Hepatocyte (in vitro differentiated cells): ENCODE measurements around the gene DUOX2.

Source experiments
- EZH2 ChIP-seq: fragments of 200-600 bp; sonication (generic); IDR thresholded peaks from 2 replicates; pipeline ENCODE4 v1.6.1; 2016; ENCODE audit warnings: antibody characterized with exemption, mild to moderate bottlenecking, borderline replicate concordance
- EZH2phosphoT487 ChIP-seq: fragments of 200-600 bp; sonication (generic); IDR thresholded peaks from one replicate; pipeline ENCODE4 v1.6.1; 2018; ENCODE audit warnings: antibody characterized with exemption, mild to moderate bottlenecking, low read depth, moderate library complexity; ENCODE audit not compliant: unreplicated experiment, severe bottlenecking
- TF ChIP-seq, protein P1 (sequence below): fragments of 200-600 bp; sonication (generic); IDR thresholded peaks from 2 replicates; pipeline ENCODE4 v1.5.1; 2016; ENCODE audit warnings: antibody characterized with exemption, mild to moderate bottlenecking; ENCODE audit not compliant: poor library complexity

DNA sequence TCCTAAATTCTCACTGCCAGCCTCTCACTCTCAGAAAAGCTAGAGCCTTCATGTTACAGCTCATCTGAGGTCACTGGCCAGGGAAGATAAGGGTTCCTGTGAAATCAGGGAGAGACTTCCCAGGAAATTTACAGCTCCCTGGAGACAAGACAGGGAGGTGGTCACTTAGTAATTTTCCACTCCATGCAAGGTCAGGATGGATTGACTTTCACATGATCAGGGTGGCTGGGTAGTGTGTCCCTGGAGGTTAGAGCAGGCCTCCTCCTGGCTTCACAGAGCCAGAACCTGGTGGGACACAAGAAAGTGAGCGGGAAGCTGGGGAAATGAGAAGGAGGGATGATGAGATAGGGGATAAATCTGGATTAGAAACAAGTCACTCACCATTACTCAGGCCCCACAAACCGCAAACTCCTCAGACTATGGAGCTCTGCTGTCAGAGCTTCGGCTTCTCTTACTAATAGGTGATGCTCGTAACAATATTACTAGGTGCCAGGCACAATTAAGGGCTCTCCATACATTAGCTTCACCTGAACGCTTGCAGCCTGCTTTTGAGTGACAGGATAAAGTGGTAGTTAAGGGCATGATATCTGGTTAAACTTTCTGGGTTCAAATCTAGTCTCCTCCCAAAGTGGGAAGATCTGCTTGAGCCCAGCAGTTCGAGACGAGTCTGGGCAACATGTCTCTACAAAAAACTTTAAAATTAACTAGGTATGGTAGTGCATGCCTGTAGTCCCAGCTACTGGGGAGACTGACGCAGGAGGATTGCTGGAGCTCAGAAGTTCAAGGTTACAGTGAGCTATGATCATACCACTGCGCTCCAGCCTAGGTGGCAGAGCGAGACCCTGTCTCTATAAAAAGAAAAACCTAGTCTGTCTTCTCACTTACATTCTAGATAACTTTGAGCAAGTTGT is 24.9 kb downstream of the DUOX2 start:
- TF ChIP-seq, protein P1, sequence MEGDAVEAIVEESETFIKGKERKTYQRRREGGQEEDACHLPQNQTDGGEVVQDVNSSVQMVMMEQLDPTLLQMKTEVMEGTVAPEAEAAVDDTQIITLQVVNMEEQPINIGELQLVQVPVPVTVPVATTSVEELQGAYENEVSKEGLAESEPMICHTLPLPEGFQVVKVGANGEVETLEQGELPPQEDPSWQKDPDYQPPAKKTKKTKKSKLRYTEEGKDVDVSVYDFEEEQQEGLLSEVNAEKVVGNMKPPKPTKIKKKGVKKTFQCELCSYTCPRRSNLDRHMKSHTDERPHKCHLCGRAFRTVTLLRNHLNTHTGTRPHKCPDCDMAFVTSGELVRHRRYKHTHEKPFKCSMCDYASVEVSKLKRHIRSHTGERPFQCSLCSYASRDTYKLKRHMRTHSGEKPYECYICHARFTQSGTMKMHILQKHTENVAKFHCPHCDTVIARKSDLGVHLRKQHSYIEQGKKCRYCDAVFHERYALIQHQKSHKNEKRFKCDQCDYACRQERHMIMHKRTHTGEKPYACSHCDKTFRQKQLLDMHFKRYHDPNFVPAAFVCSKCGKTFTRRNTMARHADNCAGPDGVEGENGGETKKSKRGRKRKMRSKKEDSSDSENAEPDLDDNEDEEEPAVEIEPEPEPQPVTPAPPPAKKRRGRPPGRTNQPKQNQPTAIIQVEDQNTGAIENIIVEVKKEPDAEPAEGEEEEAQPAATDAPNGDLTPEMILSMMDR = no peak
- no peak for TF ChIP-seq EZH2phosphoT487
- no peak for TF ChIP-seq EZH2
